GM23248 (cell line): ENCODE data around the gene GNB5.

ENCODE experiments used
- EZH2 ChIP-seq: fragments of 200-600 bp; sonication (generic); IDR thresholded peaks from 2 replicates; pipeline ENCODE4 v1.6.1; 2018; ENCODE audit warnings: antibody characterized with exemption, mild to moderate bottlenecking; ENCODE audit not compliant: insufficient read depth, poor library complexity, severe bottlenecking
- EZH2phosphoT487 ChIP-seq: fragments of 200-600 bp; sonication (generic); IDR thresholded peaks from 2 replicates; pipeline ENCODE4 v1.6.1; 2018; ENCODE audit warnings: antibody characterized with exemption, moderate library complexity, mild to moderate bottlenecking, low read depth; ENCODE audit not compliant: insufficient read depth

DNA sequence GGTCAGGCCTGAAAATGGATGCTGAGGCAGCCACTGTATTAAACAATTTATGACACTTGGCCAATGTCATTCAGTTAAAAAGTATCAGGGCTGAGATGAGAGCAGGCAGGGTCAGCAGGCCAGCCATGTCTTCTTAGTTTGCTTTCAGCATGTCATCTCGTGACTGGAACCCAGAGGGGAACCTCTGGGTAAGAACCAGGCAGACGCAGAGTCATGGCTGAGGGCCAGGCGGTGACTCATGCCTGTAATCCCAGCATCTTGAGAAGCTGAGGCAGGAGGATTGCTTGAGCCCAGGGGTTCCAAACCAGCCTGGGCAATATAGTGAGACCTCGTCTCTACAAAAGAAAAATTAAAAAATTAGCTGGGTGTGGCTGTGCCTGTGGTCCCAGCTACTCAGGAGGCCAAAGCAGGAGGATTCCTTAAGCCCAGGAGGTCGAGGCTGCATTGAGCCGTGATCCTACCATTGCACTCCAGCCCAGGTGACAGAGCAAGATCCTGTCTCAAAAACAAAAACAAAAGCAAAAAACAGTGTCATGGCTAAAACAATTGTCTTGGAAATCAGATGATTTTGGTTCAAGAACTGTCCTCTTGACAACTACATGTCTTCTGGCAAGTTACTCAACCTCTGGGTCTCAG lies 90.3 kb downstream of the GNB5 start:
- TF ChIP-seq EZH2 (no peak), EZH2phosphoT487 (no peak)
